HG02938 (cell line): Measurements from ENCODE around the gene CYP4F11.
"Not testable (repeated sequence)": the region's sequence is repeated elsewhere in the genome, so short reads cannot be mapped to it uniquely, and the experiment has no call there.

ENCODE experiments used
- ATAC-seq: cut with Tn5 transposase; IDR thresholded peaks from one replicate; pipeline ENCODE4 v1.9.1; 2021; ENCODE audit warnings: mild to moderate bottlenecking, moderate library complexity; ENCODE audit not compliant: unreplicated experiment

Gene CYP4F11

DNA sequence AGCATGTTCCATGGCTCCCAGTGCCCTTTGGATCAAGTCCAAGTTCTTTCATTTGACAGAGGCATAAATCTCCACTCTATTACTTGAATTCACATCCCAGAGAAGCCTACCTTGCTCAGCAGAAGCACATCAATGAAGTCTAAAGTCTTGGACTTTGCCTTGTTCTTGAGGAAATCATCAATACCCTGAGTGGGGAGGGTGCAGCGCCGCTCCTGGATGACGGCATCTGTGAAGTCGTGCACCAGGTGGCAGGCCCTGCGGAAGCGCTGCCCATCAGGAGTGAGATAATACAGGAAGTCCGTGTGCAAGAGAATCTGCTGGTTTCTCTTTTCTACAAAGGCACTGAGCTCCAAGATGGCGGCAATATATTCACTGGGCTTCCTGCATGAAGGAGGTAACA, 10.6 kb downstream of the CYP4F11 start:
- no peak for ATAC-seq

- no peak for ATAC-seq
Observed at GRCh38 chr19:15922021-15922420, 12.3 kb downstream of the CYP4F11 start.

- ATAC-seq = no peak
Observed at GRCh38 chr19:15919243-15919642, 15.1 kb downstream of the CYP4F11 start.

DNA sequence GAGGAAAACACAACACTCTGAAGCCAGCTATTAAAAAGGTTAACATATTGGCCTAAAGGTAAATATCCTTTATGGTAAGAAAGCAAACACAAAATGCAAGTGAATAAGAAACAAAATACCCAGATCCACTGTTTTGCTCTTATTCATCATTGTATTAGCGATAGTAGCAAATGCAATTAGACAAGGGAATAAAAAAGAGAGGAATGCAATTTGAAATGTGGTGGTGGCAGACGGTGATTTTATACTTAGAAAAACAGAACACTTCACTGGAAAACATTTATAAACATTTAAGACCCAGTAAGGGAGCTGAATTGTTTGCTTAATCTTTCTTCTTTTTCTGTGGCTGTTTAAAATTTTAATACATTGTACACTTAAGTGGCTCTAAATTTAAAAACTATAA, 19.2 kb downstream of the CYP4F11 start:
- no peak for ATAC-seq

DNA sequence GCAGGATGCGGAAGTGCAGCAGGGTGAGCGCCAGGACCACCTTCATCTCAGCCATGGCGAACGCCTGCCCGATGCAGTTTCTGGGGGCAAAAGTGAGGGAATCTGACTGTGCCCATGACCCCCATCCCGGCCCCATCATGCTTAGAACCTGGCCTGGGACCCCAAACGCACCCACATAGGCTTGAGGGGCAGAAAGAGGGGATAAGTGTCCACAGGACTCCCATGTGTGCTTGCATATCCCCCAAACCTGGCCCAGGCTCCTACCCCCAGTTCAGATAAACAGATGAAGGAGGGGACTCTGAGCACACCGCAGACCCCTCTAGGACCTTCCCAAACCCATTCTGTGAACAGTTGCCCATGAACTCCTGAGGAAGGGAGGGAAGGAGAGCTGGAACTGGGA, 20.5 kb downstream of the CYP4F11 start:
- no peak for ATAC-seq

- no peak for ATAC-seq
Observed at GRCh38 chr19:15913384-15913783, 20.9 kb downstream of the CYP4F11 start.

DNA sequence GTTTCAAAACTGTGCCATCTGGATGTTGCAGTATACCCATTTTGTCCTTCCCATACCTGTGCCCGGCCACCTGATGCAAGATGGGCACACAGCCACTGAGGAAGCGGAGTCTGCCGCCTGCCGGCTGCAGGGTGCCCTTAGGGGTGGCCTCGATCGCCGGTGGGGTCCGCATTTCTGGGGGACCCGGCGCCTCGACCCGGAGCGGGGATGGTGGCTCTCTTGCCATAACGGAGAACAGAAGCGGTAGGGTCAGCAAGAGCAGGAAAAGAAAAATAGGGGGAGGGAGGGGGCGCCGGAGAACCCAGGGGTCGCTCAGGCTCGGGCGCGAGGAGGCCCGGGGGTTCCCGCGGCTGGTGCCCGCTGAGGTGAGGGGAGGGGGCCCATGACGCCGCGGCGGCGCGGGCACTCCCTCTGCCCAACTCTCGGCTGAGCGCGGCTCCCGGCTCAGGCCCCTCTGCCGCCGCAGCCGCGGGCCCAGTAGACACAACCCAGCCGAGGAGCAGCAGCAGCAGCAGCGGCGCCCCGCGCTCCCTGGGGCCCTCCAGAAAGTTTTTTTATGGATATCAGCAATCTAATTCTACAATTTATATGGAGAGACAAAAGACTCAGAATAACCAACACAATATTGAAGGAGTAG, 22.6 kb downstream of the CYP4F11 start:
- no peak for ATAC-seq

GRCh38 chr19:15905026-15905425, 29.3 kb downstream of the CYP4F11 start:
- no peak for ATAC-seq

- not testable (repeated sequence) for ATAC-seq
Observed at GRCh38 chr19:15902898-15903297, 31.4 kb downstream of the CYP4F11 start.

DNA sequence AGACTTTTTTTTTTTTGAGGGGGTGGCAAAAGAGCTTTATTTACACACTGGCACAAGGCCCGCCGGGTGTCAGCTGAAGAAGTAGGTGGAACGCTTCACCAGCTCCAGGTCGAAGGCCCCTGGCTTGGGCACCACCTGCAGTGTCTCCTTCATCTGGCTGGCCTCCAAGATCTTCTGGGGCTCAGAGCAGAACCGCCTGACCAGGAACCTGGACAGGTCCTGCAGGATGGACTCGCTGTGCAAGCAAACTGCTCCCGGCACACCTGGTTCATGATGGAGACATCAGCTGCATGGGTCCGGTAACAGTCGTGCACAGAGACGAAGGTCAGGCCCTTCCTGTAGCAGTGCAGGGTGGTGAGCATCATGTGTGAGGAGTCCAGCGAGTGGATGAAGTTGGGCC, 32.1 kb downstream of the CYP4F11 start:
- ATAC-seq = no peak

DNA sequence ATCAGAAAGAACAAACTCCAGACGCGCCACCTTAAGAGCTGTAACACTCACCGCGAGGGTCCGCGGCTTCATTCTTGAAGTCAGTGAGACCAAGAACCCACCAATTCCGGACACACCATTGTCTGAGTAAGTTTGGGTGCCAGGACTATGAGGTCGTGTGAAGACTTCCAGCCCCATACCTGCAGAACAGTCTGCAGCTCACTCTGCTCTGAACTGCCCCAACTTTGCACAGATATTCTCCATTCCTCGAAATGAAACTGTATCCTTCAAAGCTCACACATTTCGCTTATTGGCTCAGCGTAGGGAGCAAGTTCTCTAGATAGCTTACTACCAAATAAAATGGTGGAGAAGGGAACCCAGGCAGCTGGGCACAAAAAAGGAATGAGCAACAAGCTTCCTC, 33.8 kb downstream of the CYP4F11 start:
- ATAC-seq = no peak

GRCh38 chr19:15900032-15900431, 34.3 kb downstream of the CYP4F11 start:
- not testable (repeated sequence) for ATAC-seq

GRCh38 chr19:15899561-15899960, 34.8 kb downstream of the CYP4F11 start:
- ATAC-seq = not testable (repeated sequence)

GRCh38 chr19:15897738-15898276, 36.5 kb downstream of the CYP4F11 start, which contains the start of gene CYP4F2:
TSS of gene CYP4F2 (minus strand) at chr19:15898074. CDS start at chr19:15897611, 463 bp downstream.
- no peak for ATAC-seq

DNA sequence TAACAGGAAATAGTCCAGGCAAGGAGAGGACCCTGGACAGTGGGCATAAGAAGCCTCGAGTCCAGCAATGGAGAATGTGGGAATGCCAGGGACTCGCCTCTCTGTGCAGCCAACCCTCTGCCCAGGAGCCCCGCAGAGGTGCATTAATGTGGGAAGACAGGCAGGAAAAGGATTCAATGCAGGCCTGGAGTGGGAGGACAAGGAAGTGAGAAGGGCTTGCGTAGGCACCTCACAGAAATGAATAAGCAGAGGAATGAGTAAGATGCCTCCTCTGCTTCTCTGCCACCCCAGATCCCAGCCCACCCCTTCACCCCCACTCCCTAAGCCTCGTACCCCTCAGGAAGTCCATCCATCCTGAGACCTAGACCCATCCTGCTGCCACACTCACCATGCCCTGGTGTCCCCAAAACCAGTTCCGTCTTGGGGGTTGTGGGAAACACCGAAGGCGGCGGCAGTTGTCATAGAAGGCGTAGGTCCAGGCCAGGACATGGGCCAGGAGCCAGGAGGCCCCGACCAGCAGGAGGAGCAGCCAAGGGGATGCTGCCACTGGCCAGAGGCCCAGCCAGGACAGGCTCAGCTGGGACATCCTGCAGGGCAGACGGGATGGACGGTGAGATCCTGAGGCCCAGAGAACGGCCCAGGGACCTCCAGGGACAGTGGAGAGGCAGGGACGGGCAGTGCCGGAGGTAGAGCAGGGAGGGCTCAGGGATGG, 37.1 kb downstream of the CYP4F11 start:
- no peak for ATAC-seq

- no peak for ATAC-seq
Observed at GRCh38 chr19:15895876-15896430, 38.4 kb downstream of the CYP4F11 start.

- ATAC-seq = no peak
Observed at GRCh38 chr19:15894359-15894758, 40.0 kb downstream of the CYP4F11 start.

GRCh38 chr19:15893477-15893876, 40.9 kb downstream of the CYP4F11 start:
- no peak for ATAC-seq

- no peak for ATAC-seq
Observed at GRCh38 chr19:15892012-15892411, 42.3 kb downstream of the CYP4F11 start.

DNA sequence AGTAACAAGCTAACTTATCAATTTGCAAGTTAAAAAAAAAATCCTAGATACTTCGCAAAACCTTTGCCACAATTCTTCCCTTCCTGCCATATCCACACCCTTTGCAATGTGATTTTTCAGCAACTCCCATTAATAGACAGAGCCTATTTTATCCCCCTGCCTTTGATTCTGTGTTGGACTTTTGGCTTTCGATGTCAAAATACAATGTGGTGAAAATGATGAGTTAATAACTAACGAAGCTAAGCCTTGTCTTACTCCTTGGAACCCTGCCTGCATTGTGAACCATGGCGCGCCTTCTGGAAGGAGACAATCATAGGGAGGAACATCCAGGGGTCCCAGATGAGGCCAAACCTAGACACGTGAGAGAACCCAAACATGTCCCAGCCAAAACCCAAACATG, 42.9 kb downstream of the CYP4F11 start:
- no peak for ATAC-seq

- ATAC-seq = not testable (repeated sequence)
Observed at GRCh38 chr19:15889339-15889738, 45.0 kb downstream of the CYP4F11 start.

DNA sequence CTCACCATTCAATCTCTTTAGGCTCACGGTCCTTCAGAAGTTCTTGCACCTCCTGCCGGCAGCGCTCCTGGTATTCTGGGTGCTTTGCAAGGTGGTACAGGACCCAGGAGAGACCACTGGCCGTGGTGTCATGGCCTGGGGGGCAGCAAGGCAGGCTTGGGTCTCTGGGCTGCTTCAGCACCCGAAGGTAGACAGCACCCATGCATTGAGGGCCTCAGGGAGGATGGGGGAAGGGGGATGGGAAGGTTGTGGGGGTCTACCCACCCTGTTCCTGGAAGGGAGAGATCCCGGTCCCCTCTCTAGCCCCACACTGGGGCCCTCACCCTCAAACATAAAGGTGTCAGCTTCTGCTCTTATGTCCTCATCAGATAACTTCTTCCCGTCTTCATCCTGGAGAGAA, 48.4 kb downstream of the CYP4F11 start:
- ATAC-seq = no peak
